H1 (cell line): ENCODE measurements around the gene GRIK2. TPM values are rescaled to one million over a fixed set of nuclear protein-coding genes. Genes with fewer than 3 reads are reported as not detected.

ENCODE experiments used
- CTCF ChIA-PET: fragments of 300-600 bp; sonication (Branson Sonifier 250); formaldehyde crosslinking; loops from one replicate; lab custom pipeline; 2021; ENCODE audit not compliant: partially characterized antibody; lab: Charles Lee
- POLR2A ChIA-PET: fragments of 300-600 bp; sonication (Branson Sonifier 250); formaldehyde crosslinking; loops from one replicate; lab custom pipeline; 2021; ENCODE audit warnings: inconsistent platforms; ENCODE audit not compliant: partially characterized antibody; lab: Charles Lee
- DNase-seq, 2 experiments: peaks; one replicate each; pipeline versions ENCODE4 v3.0.0 to v3.0.0-alpha.2; 2010 to 2022; ENCODE audit warnings: low spot score in 2 of 2, low read depth in 1 of 2, mixed read lengths in 1 of 2
- FAIRE-seq: peaks from 2 replicates; lab custom pipeline; 2011; peaks lifted over from hg19 to GRCh38; lab: Jason Lieb, UNC
- H2AFZ ChIP-seq: 2 replicates; pipeline ENCODE4 v1.8.1; 2012; ENCODE audit warnings: low read length, inconsistent platforms
- H2AK5ac ChIP-seq: 2 replicates; pipeline ENCODE4 v1.6.1; 2013; ENCODE audit warnings: low read depth, low read length
- H2BK120ac ChIP-seq: replicated peaks from 2 replicates; pipeline ENCODE3; 2013; ENCODE audit warnings: low read depth, low read length, inconsistent platforms
- H2BK12ac ChIP-seq: 2 replicates; pipeline ENCODE4 v1.6.1; 2013; ENCODE audit warnings: low read depth, low read length
- H2BK15ac ChIP-seq: 2 replicates; pipeline ENCODE4 v1.6.1; 2013; ENCODE audit warnings: low read length
- H2BK20ac ChIP-seq: 2 replicates; pipeline ENCODE4 v1.6.1; 2013; ENCODE audit warnings: low read length
- H2BK5ac ChIP-seq: 2 replicates; pipeline ENCODE4 v1.6.1; 2013; ENCODE audit warnings: low read depth, low read length
- H3K14ac ChIP-seq: 2 replicates; pipeline ENCODE4 v1.6.1; 2013; ENCODE audit warnings: inconsistent platforms; ENCODE audit not compliant: insufficient read length
- H3K18ac ChIP-seq: 2 replicates; pipeline ENCODE4 v1.6.1; 2013; ENCODE audit warnings: low read length; ENCODE audit errors: extremely low read depth
- H3K23ac ChIP-seq: 2 replicates; pipeline ENCODE4 v1.6.1; 2013; ENCODE audit warnings: inconsistent platforms; ENCODE audit not compliant: insufficient read length
- H3K23me2 ChIP-seq: 2 replicates; pipeline ENCODE4 v1.6.1; 2013; ENCODE audit warnings: low read depth, low read length
- H3K27ac ChIP-seq: 2 replicates; pipeline ENCODE4 v1.6.1; 2011; ENCODE audit warnings: low read depth, low read length, inconsistent platforms
- H3K27me3 ChIP-seq, 4 experiments: replicated peaks in 1 of 4; 1 replicate in 1 of 4; 2 replicates in 3 of 4; pipeline versions ENCODE4 v1.6.1 to v1.8.1; 2011 to 2013; ENCODE audit warnings: low read length in 3 of 4, mild to moderate bottlenecking in 3 of 4, inconsistent platforms in 2 of 4, mixed read lengths in 2 of 4, moderate library complexity in 1 of 4; ENCODE audit not compliant: control insufficient read depth in 3 of 4, insufficient read depth in 3 of 4; ENCODE audit errors: extremely low read depth in 1 of 4
- H3K36me3 ChIP-seq, 4 experiments: 2 replicates each; pipeline versions ENCODE4 v1.6.1 to v1.8.1; 2011 to 2013; ENCODE audit warnings: mild to moderate bottlenecking in 4 of 4, low read length in 3 of 4, moderate library complexity in 2 of 4, control low read depth in 1 of 4, inconsistent platforms in 1 of 4; ENCODE audit not compliant: insufficient read depth in 4 of 4, control insufficient read depth in 2 of 4
- H3K4ac ChIP-seq: replicated peaks from 2 replicates; pipeline ENCODE3; 2013; ENCODE audit warnings: low read length, low read depth, mixed read lengths, inconsistent platforms; ENCODE audit not compliant: insufficient read length
- H3K4me1 ChIP-seq, 4 experiments: replicated peaks in 1 of 4; 1 replicate in 1 of 4; 2 replicates in 3 of 4; pipeline versions ENCODE4 v1.6.1 to v1.8.1; 2011 to 2013; ENCODE audit warnings: low read length in 3 of 4, inconsistent platforms in 2 of 4, mixed read lengths in 1 of 4; ENCODE audit not compliant: insufficient read depth in 4 of 4, control insufficient read depth in 3 of 4
- H3K4me2 ChIP-seq, 2 experiments: 2 replicates each; pipeline versions ENCODE4 v1.6.1 to v1.8.1; 2011 to 2013; ENCODE audit warnings: low read depth in 2 of 2, low read length in 2 of 2, control low read depth in 1 of 2, inconsistent platforms in 1 of 2, mild to moderate bottlenecking in 1 of 2; ENCODE audit not compliant: insufficient read depth in 1 of 2
- H3K4me3 ChIP-seq, 4 experiments: fragments of 200-600, 300-600 bp in 1 of 4; sonication (generic), shearing (Covaris generic), sonication (Bioruptor Twin) in 1 of 4; 2 replicates each; pipeline versions ENCODE4 v1.5.1 to v1.8.1; 2011 to 2016; ENCODE audit warnings: low read length in 4 of 4, low read depth in 3 of 4, control low read depth in 2 of 4, inconsistent platforms in 2 of 4, mild to moderate bottlenecking in 2 of 4, mixed read lengths in 1 of 4, moderate library complexity in 1 of 4; ENCODE audit not compliant: insufficient read depth in 2 of 4; ENCODE audit errors: extremely low read depth in 1 of 4
- H3K56ac ChIP-seq: replicated peaks from 2 replicates; pipeline ENCODE3; 2013; ENCODE audit warnings: low read depth, mild to moderate bottlenecking, mixed read lengths, low read length, inconsistent platforms; ENCODE audit not compliant: insufficient read length
- H3K79me1 ChIP-seq: 2 replicates; pipeline ENCODE4 v1.6.1; 2013; ENCODE audit warnings: low read depth, low read length, control low read depth
- H3K79me2 ChIP-seq, 2 experiments: 2 replicates each; pipeline versions ENCODE4 v1.6.1 to v1.8.1; 2012 to 2013; ENCODE audit warnings: low read length in 2 of 2, mild to moderate bottlenecking in 2 of 2, inconsistent platforms in 1 of 2; ENCODE audit not compliant: insufficient read depth in 2 of 2, control insufficient read depth in 1 of 2
- H3K9ac ChIP-seq, 4 experiments: replicated peaks in 1 of 4; 1 replicate in 1 of 4; 2 replicates in 3 of 4; pipeline versions ENCODE4 v1.6.1 to v1.8.1; 2011 to 2013; ENCODE audit warnings: low read depth in 3 of 4, low read length in 3 of 4, control low read depth in 2 of 4, mild to moderate bottlenecking in 2 of 4, moderate library complexity in 2 of 4, inconsistent platforms in 1 of 4; ENCODE audit errors: extremely low read depth in 1 of 4
- H3K9me3 ChIP-seq, 2 experiments: 2 replicates each; pipeline versions ENCODE4 v1.6.1 to v1.8.1; 2012 to 2013; ENCODE audit warnings: mild to moderate bottlenecking in 2 of 2, moderate library complexity in 2 of 2, control low read depth in 1 of 2, inconsistent platforms in 1 of 2, low read depth in 1 of 2, low read length in 1 of 2, mixed read lengths in 1 of 2; ENCODE audit not compliant: insufficient read depth in 2 of 2
- H4K20me1 ChIP-seq, 2 experiments: replicated peaks in 1 of 2; 2 replicates each; pipeline versions ENCODE3 to v1.8.1; 2011 to 2013; ENCODE audit warnings: inconsistent platforms in 2 of 2, low read length in 2 of 2, mild to moderate bottlenecking in 1 of 2; ENCODE audit not compliant: insufficient read depth in 2 of 2, control insufficient read depth in 1 of 2
- H4K5ac ChIP-seq: 2 replicates; pipeline ENCODE4 v1.6.1; 2013; ENCODE audit warnings: low read length, low read depth, mixed read lengths, inconsistent platforms; ENCODE audit not compliant: insufficient read length
- H4K8ac ChIP-seq: 2 replicates; pipeline ENCODE4 v1.8.0; 2013; ENCODE audit warnings: mild to moderate bottlenecking, moderate library complexity, low read length, inconsistent platforms; ENCODE audit not compliant: insufficient read depth; ENCODE audit errors: extremely low read depth
- H4K91ac ChIP-seq: replicated peaks from 2 replicates; pipeline ENCODE3; 2013; ENCODE audit warnings: low read length, mixed read lengths, inconsistent platforms; ENCODE audit not compliant: insufficient read length
- CBX5 ChIP-seq: fragments of 300-800, 300-1000 bp; sonication (generic); IDR thresholded peaks from 2 replicates; pipeline ENCODE4 v1.7.1; 2016; ENCODE audit warnings: antibody characterized with exemption, low read length, low read depth
- CBX8 ChIP-seq: fragments of 300-800, 300-1000 bp; sonication (generic); IDR thresholded peaks from 2 replicates; pipeline ENCODE4 v1.7.1; 2016; ENCODE audit warnings: low read depth, low read length, borderline replicate concordance
- CEBPB ChIP-seq: IDR thresholded peaks from 2 replicates; pipeline ENCODE4 v1.6.1; 2012; ENCODE audit warnings: low read depth, low read length
- CTBP2 ChIP-seq: IDR thresholded peaks from 2 replicates; pipeline ENCODE4 v1.7.0; 2011; ENCODE audit warnings: borderline replicate concordance, mild to moderate bottlenecking, moderate library complexity, mixed read lengths, low read length; ENCODE audit not compliant: insufficient read depth, insufficient read length
- GTF2F1 ChIP-seq: IDR thresholded peaks from 2 replicates; pipeline ENCODE4 v1.6.1; 2012; ENCODE audit warnings: low read depth, low read length, improper control_type of control experiment, borderline replicate concordance
- POLR2A ChIP-seq, 2 experiments: IDR thresholded peaks; 1 replicate in 1 of 2; 2 replicates in 1 of 2; pipeline ENCODE4 v1.6.1; 2011; ENCODE audit warnings: low read depth in 2 of 2, low read length in 2 of 2, mild to moderate bottlenecking in 2 of 2; ENCODE audit errors: control extremely low read depth in 1 of 2
- SUZ12 ChIP-seq: fragments of 200-600 bp; sonication (generic); IDR thresholded peaks from 2 replicates; pipeline ENCODE4 v1.6.1; 2012; ENCODE audit warnings: mild to moderate bottlenecking, inconsistent platforms, low read length, moderate library complexity, mixed read lengths
- polyA plus RNA-seq, 7 experiments: library from polyadenylated mRNA; depleted of rRNA in 3 of 7; stranded (reverse) in 5 of 7; unstranded in 2 of 7; fragments of >200 nt in 5 of 7; fragments of 200-250 nt in 2 of 7; gene quantifications; 1 replicate in 5 of 7; 2 replicates in 1 of 7; 4 replicates in 1 of 7; pipeline versions ENCODE4 v1.2.1 to v1.2.3, GENCODE V29; 2011 to 2013; ENCODE audit warnings: missing spikeins in 2 of 7, mixed read lengths in 2 of 7
- total RNA-seq: library from RNA; stranded (reverse); fragmentation: NEBNext Ultra II Directional; extraction: Animal tissue kit (Norgen Biotek cat#: 25700); gene quantifications from 2 replicates; pipeline ENCODE4 v1.2.1, GENCODE V29; 2021

The GRIK2 gene
- total and polyA plus RNA-seq, 2 of the 8 experiments (the other 6 are each of a cell fraction or from before 2014, with no cell fraction given) = 1.8 to 2.2 TPM

- Histone ChIP-seq H3K4me3 (no peak overlapping the region), H3K14ac (no peak overlapping the region), H2AK5ac (no peak overlapping the region), H3K56ac (no peak overlapping the region), H3K9ac (no peak overlapping the region), H4K5ac (no peak overlapping the region), H3K27me3 (no peaks in the 10 kb centered on the region), H2AFZ (no peak overlapping the region), H3K23ac (no peak overlapping the region), H2BK12ac (no peak overlapping the region), H4K20me1 (no peaks in the 10 kb centered on the region), H2BK5ac (no peak overlapping the region), H3K4me2 (no peak overlapping the region), H3K9me3 (no peaks in the 10 kb centered on the region), H3K79me1 (no peaks in the 10 kb centered on the region), H4K8ac (no peak overlapping the region), H2BK20ac (no peak overlapping the region), H3K18ac (no peak overlapping the region), H3K4ac (no peak overlapping the region), H2BK120ac (no peak overlapping the region), H2BK15ac (no peak overlapping the region), H3K27ac (no peak overlapping the region), H3K23me2 (no peaks in the 10 kb centered on the region), H4K91ac (no peak overlapping the region), H3K36me3 (no peaks in the 10 kb centered on the region), H3K79me2 (no peaks in the 10 kb centered on the region), H3K4me1 (no peaks in the 10 kb centered on the region)
- CTCF ChIA-PET = no interaction called here
- TF ChIP-seq CBX8 = no peak
- TF ChIP-seq POLR2A (IDR thresholded peaks at IDR 0.05; ENCODE audit: control extremely low read depth in 1 of 2, low read depth in 2 of 2, low read length in 2 of 2) = no peak
- no peak for TF ChIP-seq CEBPB
- TF ChIP-seq GTF2F1 = no peak
- no peak for TF ChIP-seq SUZ12
- TF ChIP-seq CBX5 = no peak
- no peak for TF ChIP-seq CTBP2
- no peak for FAIRE-seq
- POLR2A ChIA-PET = no interaction called here
- DNase-seq = no peak
These were observed 633.1 kb downstream of the GRIK2 start for GRCh38 chr6:102026649-102027048.
